Measurements from ENCODE around the gene NOTO.

NOTO gene

GRCh38 chr2:73202156-73203054, at the start of gene NOTO:
TSS of gene NOTO (plus strand) at chr2:73202574. CDS start at chr2:73202667, 93 bp downstream.
- Histone ChIP-seq H3K27ac (ENCODE audit: extremely low read depth, low read depth, low read length) (no peak within 1 kb of the TSS), H3K36me3 (ENCODE audit: control insufficient read depth in 2 of 2, insufficient read depth in 1 of 2, low read length in 2 of 2) (no peaks in the 10 kb centered on the region), H3K4me3 (ENCODE audit: low read depth, low read length) (no peak within 1 kb of the TSS), H3K4me1 (ENCODE audit: control insufficient read depth, insufficient read depth, low read length) (no peaks in the 10 kb centered on the region), H3K9me3 (ENCODE audit: control insufficient read depth, insufficient read depth, low read depth, low read length) (no peaks in the 10 kb centered on the region)
- ChIA-PET CTCF (interaction anchor here (1.3 kb wide), 1 partner anchor 10 kb away, joined by 5 read pairs; no protein-coding TSS in a partner anchor), POLR2A (interaction anchor here (0.6 kb wide), 1 partner anchor 102 kb away, joined by 4 read pairs; no protein-coding TSS in a partner anchor)
- TF ChIP-seq OVOL3 (tag by site-specific recombination; IDR thresholded peaks at IDR 0.05) (no peak), ZBTB26 (tag by site-specific recombination; optimal IDR thresholded peaks at IDR 0.05) (no peak), KLF16 (tag by site-specific recombination; IDR thresholded peaks at IDR 0.05) (no peak), ZNF155 (tag by site-specific recombination; IDR thresholded peaks at IDR 0.05) (no peak), ZNF37A (tag by site-specific recombination; IDR thresholded peaks at IDR 0.05) (no peak), ZNF138 (tag by site-specific recombination; IDR thresholded peaks at IDR 0.05; ENCODE audit: borderline replicate concordance) (no peak), ZNF548 (tag by site-specific recombination; IDR thresholded peaks at IDR 0.05) (no peak), ZNF366 (tag by site-specific recombination; conservative IDR thresholded peaks at IDR 0.05) (no peak), ZNF837 (tag by site-specific recombination; IDR thresholded peaks at IDR 0.05) (no peak), ZNF140 (tag by site-specific recombination; IDR thresholded peaks at IDR 0.05) (no peak), ZNF169 (tag by site-specific recombination; IDR thresholded peaks at IDR 0.05) (no peak), MEIS1 (CRISPR knock-in tag; IDR thresholded peaks at IDR 0.05; ENCODE audit: borderline replicate concordance) (no peak), SETDB1 (IDR thresholded peaks at IDR 0.05; ENCODE audit: insufficient read length, low read length) (no peak), ZNF239 (tag by site-specific recombination; IDR thresholded peaks at IDR 0.05) (no peak)
- TF ChIP-seq, protein P1, sequence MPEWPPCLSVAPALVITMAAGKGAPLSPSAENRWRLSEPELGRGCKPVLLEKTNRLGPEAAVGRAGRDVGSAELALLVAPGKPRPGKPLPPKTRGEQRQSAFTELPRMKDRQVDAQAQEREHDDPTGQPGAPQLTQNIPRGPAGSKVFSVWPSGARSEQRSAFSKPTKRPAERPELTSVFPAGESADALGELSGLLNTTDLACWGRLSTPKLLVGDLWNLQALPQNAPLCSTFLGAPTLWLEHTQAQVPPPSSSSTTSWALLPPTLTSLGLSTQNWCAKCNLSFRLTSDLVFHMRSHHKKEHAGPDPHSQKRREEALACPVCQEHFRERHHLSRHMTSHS (tag by site-specific recombination; IDR thresholded peaks at IDR 0.05): no peak
- TF ChIP-seq, protein P2, sequence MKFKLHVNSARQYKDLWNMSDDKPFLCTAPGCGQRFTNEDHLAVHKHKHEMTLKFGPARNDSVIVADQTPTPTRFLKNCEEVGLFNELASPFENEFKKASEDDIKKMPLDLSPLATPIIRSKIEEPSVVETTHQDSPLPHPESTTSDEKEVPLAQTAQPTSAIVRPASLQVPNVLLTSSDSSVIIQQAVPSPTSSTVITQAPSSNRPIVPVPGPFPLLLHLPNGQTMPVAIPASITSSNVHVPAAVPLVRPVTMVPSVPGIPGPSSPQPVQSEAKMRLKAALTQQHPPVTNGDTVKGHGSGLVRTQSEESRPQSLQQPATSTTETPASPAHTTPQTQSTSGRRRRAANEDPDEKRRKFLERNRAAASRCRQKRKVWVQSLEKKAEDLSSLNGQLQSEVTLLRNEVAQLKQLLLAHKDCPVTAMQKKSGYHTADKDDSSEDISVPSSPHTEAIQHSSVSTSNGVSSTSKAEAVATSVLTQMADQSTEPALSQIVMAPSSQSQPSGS (tag by site-specific recombination; IDR thresholded peaks at IDR 0.05; ENCODE audit: low read depth): no peak
- TF ChIP-seq, protein P3, sequence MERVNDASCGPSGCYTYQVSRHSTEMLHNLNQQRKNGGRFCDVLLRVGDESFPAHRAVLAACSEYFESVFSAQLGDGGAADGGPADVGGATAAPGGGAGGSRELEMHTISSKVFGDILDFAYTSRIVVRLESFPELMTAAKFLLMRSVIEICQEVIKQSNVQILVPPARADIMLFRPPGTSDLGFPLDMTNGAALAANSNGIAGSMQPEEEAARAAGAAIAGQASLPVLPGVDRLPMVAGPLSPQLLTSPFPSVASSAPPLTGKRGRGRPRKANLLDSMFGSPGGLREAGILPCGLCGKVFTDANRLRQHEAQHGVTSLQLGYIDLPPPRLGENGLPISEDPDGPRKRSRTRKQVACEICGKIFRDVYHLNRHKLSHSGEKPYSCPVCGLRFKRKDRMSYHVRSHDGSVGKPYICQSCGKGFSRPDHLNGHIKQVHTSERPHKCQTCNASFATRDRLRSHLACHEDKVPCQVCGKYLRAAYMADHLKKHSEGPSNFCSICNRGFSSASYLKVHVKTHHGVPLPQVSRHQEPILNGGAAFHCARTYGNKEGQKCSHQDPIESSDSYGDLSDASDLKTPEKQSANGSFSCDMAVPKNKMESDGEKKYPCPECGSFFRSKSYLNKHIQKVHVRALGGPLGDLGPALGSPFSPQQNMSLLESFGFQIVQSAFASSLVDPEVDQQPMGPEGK (tag by site-specific recombination; IDR thresholded peaks at IDR 0.05): no peak

DNA sequence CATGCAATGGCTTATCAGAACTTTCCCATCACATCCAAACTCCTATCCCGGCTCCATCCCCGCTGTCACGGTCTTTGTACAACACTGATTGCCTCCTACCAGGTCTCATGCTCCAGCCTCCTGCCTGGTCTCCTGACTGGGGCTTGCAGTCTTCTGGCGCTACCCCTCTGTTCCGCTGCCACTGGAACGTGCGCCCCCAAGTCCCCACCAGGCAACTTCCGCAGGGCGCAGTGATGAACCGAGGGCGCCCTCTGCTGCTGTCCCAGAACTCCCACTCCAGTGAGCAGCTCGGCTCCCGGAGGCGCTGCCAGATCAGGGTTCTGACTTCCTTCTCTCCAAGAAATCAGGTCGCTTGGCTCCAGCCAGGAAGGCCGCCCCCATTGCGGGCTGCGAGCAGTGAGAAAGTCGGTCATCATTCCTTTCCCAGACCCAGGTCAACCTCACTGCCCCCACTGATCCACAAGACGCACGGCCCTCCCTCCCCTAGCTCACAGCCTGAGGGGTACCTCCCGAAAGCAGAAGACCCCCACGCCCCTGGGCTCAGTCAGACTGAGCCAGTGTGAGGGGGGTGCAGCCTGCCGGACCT, 45.7 kb upstream of the NOTO start:
- no peaks in the 10 kb centered on the region for H3K36me3 ChIP-seq (ENCODE audit: control insufficient read depth in 2 of 2, insufficient read depth in 1 of 2, low read length in 2 of 2)
- H3K27ac ChIP-seq (ENCODE audit: extremely low read depth, low read depth, low read length): no peak overlapping the region
- H3K4me1 ChIP-seq (ENCODE audit: control insufficient read depth, insufficient read depth, low read length): no peaks in the 10 kb centered on the region
- ChIA-PET POLR2A (interaction anchor here (0.8 to 0.9 kb wide), 2 partner anchors 21 to 85 kb away, joined by 3 to 5 read pairs; partner anchors contain the start of gene SFXN5), CTCF (interaction anchor here (0.6 to 8.3 kb wide), 34 partner anchors 9 to 1640 kb away, joined by 3 to 146 read pairs (median 4); partner anchors contain the start of gene SPR)
- no peak overlapping the region for H3K4me3 ChIP-seq (ENCODE audit: low read depth, low read length)
- H3K9me3 ChIP-seq (ENCODE audit: control insufficient read depth, insufficient read depth, low read depth, low read length): no peaks in the 10 kb centered on the region
- peak; percentile 53 for TF ChIP-seq ZNF600 (tag by site-specific recombination; IDR thresholded peaks at IDR 0.05)
- TF ChIP-seq ZBTB17 (tag by site-specific recombination; IDR thresholded peaks at IDR 0.05): peak; percentile 64; the same call in 1 of the 2 replicates
- TF ChIP-seq, protein P4, sequence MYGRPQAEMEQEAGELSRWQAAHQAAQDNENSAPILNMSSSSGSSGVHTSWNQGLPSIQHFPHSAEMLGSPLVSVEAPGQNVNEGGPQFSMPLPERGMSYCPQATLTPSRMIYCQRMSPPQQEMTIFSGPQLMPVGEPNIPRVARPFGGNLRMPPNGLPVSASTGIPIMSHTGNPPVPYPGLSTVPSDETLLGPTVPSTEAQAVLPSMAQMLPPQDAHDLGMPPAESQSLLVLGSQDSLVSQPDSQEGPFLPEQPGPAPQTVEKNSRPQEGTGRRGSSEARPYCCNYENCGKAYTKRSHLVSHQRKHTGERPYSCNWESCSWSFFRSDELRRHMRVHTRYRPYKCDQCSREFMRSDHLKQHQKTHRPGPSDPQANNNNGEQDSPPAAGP (tag by site-specific recombination; IDR thresholded peaks at IDR 0.05): no peak
- TF ChIP-seq, protein P5, sequence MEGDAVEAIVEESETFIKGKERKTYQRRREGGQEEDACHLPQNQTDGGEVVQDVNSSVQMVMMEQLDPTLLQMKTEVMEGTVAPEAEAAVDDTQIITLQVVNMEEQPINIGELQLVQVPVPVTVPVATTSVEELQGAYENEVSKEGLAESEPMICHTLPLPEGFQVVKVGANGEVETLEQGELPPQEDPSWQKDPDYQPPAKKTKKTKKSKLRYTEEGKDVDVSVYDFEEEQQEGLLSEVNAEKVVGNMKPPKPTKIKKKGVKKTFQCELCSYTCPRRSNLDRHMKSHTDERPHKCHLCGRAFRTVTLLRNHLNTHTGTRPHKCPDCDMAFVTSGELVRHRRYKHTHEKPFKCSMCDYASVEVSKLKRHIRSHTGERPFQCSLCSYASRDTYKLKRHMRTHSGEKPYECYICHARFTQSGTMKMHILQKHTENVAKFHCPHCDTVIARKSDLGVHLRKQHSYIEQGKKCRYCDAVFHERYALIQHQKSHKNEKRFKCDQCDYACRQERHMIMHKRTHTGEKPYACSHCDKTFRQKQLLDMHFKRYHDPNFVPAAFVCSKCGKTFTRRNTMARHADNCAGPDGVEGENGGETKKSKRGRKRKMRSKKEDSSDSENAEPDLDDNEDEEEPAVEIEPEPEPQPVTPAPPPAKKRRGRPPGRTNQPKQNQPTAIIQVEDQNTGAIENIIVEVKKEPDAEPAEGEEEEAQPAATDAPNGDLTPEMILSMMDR (tag by site-specific recombination; IDR thresholded peaks at IDR 0.05): peak; percentile 97
- peak; percentile 85 for TF ChIP-seq ZNF654 (tag by site-specific recombination; IDR thresholded peaks at IDR 0.05; ENCODE audit: low read depth)
- no peak for TF ChIP-seq ZNF354C (tag by site-specific recombination; IDR thresholded peaks at IDR 0.05; ENCODE audit: borderline replicate concordance, low read depth)
- TF ChIP-seq ZNF2 (tag by site-specific recombination; IDR thresholded peaks at IDR 0.05): 0 out of 2 replicates have a peak, but pooled peaks have one; percentile 59
- TF ChIP-seq ZNF155 (tag by site-specific recombination; IDR thresholded peaks at IDR 0.05): no peak

Measured in HEK293 (cell line).